ENCODE data around the gene RALGAPB.
"Not testable (repeated sequence)": the region's sequence is repeated elsewhere in the genome, so short reads cannot be mapped to it uniquely, and the experiment has no call there.

Gene RALGAPB

GRCh38 chr20:38472513-38473366, at the start of gene RALGAPB:
TSS of gene RALGAPB (plus strand) at chr20:38472843. CDS start at chr20:38488433, 15,590 bp downstream.
- peak; percentile 97 for DNase-seq (ENCODE audit: low read depth, low spot score)

DNA sequence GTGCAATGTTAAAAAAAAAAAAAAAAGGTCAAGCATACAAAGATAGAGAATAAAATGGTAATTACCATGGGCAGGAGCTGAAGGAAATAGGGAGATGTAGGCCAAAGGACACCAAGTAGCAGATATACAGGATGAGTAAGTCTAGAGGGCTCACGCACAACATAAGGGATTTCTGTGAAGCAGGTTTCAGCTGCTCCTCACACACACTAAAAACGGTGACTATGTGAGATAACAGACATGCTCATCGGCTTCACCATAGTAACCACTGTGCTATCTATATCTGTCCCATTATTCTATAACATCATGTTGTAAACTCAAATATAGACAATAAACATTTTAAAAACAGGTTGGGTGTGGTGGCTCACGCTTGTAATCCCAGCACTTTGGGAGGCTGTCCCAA, 49.1 kb upstream of the RALGAPB start:
- DNase-seq (ENCODE audit: low read depth, low spot score), result no peak

DNA sequence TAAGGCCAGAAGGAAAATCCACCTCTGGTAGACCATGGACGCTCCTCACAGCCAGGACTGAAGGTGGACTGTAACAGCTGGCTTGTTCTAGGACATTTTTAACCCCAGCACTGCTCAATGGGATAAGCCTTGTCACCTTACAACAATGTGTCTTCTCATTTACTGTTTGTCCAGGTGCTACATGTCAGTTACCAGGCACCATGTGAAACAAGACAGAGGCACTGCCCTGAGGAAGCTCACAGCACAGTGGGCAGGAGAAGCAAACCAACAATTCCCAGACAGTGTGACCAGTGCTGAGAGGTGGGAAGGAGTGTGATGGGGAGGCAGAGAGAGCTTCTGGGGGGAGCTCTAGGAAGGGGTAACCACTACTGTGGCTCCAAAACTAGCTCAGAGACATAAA, 48.2 kb upstream of the RALGAPB start:
- no peak for DNase-seq (ENCODE audit: low read depth, low spot score)

DNA sequence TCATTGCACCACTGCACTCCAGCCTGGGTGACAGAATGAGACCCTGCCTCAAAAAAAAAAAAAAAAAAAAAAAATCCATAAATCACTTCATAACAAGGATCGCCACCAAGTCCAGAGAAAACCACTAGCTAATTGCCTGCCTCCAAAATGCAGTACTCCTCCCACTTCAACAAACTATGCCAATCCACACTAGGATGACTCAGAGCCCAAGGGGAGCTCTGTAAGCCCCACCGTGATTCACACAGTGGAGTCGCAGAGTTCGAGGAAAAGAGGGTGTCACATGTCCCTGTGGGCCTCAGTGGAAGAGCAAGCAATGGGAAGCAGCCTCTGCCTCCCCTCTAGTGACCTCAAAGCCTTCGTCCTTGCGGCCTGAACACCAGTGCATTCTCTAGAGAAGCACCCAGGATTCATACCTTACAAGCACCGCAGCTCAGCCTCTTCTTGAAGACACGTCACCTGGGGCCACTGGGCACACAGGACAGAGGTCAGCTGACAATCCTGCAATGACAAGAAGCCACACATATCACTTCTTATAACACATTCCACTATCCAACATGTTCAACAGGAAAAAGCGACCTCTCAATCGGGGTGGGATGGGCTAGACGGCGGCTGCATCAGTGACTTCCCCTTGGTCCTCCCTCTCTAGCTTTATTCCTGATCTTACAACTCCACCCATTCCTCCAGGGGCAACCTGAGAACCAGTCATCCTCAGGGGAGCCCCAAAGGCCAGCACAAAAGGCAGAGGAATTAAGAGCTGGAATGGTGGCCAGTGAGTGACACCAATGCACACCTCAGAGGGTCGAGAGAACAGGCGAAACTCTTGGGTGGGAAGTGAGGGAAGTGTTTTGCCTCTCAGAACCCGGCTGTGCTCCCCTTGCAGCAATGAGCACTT, 46.4 kb upstream of the RALGAPB start:
- no peak for DNase-seq (ENCODE audit: low read depth, low spot score)

DNA sequence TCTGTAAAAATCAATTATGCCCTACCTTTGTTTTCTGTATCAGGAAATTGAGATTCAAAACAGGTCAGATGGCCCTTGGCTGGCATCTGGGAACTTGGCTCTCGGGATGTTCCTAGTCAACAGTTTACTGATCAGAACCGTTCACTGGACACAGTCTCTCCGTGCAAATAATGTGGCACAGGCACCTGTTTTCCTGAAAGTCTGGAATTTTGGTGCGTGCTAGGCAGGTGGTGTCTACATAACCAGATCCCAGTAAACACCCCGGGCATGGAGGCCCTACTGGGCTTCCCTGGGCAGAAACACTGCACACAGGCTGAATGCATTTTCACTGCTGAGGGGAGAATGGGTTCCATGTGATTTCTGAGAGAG, 45.0 kb upstream of the RALGAPB start:
- no peak for DNase-seq (ENCODE audit: low read depth, low spot score)

DNA sequence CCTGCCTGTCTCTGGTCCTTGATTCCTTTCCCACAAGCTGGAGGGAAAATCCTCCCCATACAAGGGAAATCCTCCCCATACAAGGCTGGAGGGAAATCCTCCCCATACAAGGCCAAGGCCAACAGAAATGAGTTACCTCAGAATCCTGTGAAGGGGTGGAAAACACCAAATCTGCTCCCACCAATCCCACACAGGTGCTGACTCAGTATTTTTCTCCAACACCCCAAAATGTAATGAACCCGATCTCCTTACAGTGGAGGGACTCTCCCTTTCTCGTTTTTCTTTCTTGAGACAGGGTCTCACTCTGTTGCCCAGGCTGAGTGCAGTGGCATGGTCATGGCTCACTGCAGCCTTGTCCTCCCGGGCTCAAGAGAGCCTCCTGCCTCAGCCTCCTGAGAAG, 43.8 kb upstream of the RALGAPB start:
- DNase-seq (ENCODE audit: low read depth, low spot score), result no peak

DNA sequence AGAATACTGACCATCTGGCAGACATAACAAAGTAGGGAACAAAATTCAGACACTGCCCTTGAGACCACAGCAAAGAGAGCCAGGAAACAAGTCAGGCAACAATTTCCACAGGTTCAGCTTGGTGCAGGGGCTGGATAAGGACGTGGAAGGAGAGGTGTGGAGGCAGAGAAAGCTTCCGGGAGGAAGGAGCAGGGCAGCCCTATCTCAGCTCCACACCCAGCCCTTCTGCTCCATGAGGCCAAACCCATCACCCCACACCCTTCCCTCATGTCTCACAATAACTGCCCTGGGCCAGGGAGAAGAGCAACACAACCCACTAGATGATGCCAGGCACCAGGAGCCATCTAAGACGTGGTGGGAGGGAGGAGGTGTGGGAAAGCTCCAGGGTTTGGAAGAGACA, 43.3 kb upstream of the RALGAPB start:
- no peak for DNase-seq (ENCODE audit: low read depth, low spot score)

DNA sequence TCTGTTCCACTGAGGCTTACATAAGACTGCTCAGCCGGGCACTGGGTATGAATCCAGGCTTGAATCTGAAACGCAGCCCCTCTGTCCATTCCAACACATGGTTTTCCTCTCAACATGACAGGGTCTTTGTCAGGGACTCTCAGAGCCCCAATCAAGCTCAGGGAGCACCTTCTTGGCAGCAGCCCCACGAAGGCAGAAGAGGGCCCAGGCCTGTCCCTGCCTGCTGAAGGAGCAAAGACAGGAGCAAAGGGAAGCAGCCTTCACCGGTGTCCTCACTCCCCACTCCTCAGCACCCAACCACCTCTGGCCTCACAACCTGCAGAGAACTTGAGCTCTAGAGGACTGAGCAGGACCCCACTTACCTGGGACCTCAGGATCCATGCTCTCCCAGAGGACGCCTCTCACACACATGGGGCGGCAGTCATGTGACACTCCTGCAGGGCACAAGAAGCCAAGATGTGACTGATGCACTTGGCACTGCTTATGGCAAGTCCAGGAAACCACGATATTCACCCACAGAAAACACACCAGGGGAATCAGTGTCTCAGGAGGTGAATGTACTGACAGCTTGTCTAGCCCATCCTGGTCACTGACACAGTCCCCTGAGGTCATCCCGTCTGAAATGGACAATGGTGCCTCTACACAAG, 41.8 kb upstream of the RALGAPB start:
- DNase-seq (ENCODE audit: low read depth, low spot score), result no peak

- DNase-seq (ENCODE audit: low read depth, low spot score), result no peak
Measured at GRCh38 chr20:38432292-38432691, 40.4 kb upstream of the RALGAPB start.

- DNase-seq (ENCODE audit: low read depth, low spot score), result not testable (repeated sequence)
Measured at GRCh38 chr20:38432870-38433269, 39.8 kb upstream of the RALGAPB start.

DNA sequence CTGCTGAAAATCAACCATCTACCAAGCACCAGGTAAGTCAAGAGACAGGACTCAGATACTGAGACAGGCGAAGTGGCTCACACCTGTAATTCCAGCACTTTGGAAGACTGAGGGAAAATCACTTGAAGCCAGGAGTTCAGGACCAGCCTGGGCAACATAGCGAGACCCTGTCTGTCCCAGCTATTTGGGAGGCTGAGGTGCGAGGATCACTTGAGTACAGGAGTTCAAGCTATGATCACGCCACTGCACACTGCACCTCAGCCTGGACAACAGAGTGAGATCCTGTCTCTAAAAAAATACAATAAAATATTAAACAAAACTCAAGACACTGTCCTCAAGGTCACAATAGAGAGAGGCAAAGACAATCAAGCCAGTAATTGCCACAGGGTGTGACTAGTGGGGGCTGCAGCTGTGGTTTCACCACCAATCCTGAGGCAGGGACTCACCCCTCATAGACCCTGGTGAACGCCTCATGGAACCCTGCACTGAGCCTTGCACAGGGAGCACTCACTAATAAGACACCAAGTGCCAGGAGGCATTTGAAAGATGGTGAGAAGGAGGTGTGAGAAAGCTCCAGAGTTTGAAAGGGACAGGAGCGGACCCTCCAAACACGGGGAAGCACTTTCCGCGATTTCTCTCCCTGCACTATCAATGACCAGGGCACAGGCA, 39.2 kb upstream of the RALGAPB start:
- DNase-seq (ENCODE audit: low read depth, low spot score), result no peak

DNA sequence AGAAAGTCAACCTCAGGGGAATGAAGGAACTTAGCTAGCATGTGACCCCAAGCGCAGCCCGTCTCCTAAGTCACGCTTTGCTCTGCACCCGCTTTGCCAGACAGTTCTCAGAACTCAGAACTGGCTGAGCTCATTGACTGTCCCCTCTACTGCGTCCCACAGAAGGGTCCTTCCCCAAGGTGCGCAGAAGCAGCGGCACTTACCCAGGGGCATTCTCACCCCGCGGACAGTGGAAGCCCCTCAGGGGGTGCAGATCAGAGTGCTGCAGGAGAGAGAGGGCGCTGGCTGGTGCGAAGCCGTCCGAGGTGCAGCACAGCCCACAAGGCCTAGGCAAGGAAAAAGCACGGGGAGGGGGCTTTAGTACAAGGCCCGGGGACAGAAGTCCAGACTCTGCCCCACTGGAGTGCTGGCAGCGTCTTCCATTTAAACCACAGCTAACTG, 38.3 kb upstream of the RALGAPB start:
- no peak for DNase-seq (ENCODE audit: low read depth, low spot score)

GRCh38 chr20:38434770-38435554, 37.7 kb upstream of the RALGAPB start, which contains the start of gene SNHG17:
TSS of gene SNHG17 (minus strand) at chr20:38435328.
- DNase-seq (ENCODE audit: low read depth, low spot score), result peak; percentile 83

GRCh38 chr20:38435555-38435939, 37.1 kb upstream of the RALGAPB start:
- peak; percentile 56 for DNase-seq (ENCODE audit: low read depth, low spot score)

GRCh38 chr20:38437796-38438195, 34.8 kb upstream of the RALGAPB start:
- no peak for DNase-seq (ENCODE audit: low read depth, low spot score)

DNA sequence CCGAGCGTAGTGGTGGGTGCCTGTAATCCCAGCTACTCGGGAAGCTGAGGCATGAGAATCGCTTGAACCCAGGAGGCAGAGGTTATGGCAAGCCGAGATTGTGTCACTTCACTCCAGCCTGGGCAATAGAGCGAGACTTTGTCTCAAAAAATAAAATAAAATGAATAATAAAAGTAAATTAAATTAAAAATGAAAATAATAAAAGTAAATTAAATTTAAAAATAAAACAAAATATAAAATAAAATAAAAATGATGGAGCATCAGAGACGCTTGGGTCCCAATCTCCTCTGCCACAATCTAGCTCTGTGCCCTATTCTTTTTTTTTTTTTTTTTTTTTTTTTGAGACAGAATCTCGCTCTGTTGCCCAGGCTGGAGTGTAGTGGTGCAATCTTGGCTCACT, 31.5 kb upstream of the RALGAPB start:
- DNase-seq (ENCODE audit: low read depth, low spot score), result not testable (repeated sequence)

- DNase-seq (ENCODE audit: low read depth, low spot score), result no peak
Measured at GRCh38 chr20:38441916-38442315, 30.7 kb upstream of the RALGAPB start.

- DNase-seq (ENCODE audit: low read depth, low spot score), result no peak
Measured at GRCh38 chr20:38445381-38445796, 27.3 kb upstream of the RALGAPB start.

DNA sequence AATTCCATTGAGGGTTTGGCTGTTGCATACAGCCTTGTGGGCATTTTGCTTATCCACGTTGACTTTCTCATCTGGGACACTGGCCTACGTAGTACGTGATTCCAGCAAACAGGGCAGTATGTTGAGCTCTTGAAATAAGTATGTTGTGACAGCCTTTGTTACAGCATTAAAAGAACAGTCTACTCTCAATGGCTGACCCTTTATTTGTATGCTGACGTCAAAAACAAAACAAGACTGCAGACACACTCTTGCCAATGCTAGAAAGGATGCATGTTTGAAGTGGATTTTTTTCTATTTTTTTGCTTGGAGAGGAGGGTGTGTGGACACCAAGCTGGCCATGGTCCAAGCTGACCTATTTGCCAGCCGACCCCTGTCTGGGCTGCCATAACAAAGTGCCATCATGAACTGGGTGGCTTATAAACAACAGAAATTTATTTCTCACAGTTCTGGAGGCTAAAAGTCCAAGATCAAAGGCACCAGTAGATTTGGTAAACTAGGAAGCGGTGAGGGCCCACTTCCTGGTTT, 26.7 kb upstream of the RALGAPB start:
- DNase-seq (ENCODE audit: low read depth, low spot score), result no peak

DNA sequence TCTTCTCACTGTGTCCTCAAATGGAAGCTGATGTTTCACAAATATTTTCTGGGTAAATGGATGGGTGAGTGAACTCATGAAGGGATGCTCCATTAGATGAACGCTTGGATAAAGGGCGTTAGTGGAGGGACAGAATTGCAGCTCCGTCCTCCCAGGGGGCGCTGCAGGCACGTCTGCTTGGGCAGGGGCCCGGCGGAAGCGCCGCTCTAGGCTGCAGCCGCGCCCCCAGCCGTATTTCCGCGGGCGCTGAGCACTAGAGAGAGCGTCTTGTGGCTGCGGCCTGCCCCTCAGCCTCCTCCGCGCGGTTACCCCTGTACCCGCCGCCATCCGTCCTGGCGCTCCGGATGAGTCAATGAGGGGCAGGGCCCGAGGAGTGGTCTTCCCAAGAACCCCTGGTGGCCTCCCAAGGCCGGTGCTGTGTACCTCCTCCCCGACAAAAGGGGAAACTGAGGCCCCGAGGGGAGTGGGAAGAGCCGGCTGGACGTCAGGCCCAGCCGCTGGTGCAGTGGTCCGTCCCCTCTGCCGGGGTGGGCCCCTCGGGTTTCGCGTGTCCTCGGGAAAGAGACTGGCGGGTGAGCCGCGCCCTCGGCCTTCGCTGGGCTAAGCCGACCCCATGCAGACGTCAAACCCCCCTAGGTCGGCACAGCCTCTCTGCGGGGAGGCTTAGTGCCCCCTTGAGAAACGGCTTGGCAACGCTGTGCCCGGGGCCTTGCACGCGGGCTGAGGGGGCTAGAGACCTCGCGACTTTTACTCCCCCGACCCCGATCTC, 26.0 kb upstream of the RALGAPB start:
- peak; percentile 85 for DNase-seq (ENCODE audit: low read depth, low spot score)

Data from smooth muscle cell of the brain vasculature (primary cell).